ENCODE measurements around the gene USH2A. TPM values are rescaled to one million over a fixed set of nuclear protein-coding genes. Genes with fewer than 3 reads are reported as not detected.

USH2A gene
- total RNA-seq, 1 experiment from 2014 or later, result not detected

DNA sequence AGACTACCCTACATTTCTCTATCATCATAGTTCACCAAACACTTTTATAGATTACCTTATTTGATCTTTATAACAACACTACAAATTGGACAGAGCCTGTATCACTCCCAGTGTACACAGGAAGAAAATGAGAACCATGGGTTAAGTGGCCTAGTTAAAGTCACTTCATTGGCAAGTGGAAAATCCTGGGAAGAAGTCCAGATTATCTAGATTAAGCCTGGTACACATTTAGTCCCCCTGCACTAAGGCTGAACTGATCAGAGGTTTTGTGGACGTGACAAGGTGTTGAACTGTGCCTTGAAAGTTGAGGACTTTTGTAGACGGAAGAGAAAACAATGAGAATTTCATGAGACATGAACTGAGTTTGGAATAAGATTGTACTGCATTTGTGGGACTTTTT, 7.5 kb upstream of the USH2A start:
- no peak overlapping the region for H3K27ac ChIP-seq (ENCODE audit: low read depth, low read length)
- ChIA-PET RAD21 (ENCODE audit: low non-redundant PET in 1 of 2, low total read pairs in 2 of 2, uncharacterized antibody in 2 of 2, unreplicated experiment in 2 of 2) (no interaction called here), POLR2A (no interaction called here), CTCF (no interaction called here)
- no peak for TF ChIP-seq EGR1 (IDR thresholded peaks at IDR 0.05; ENCODE audit: low read depth)
- no peak for TF ChIP-seq TCF7L2 (IDR thresholded peaks at IDR 0.05; ENCODE audit: borderline replicate concordance, extremely low read depth, insufficient read depth, insufficient read length)
- TF ChIP-seq, protein P1, sequence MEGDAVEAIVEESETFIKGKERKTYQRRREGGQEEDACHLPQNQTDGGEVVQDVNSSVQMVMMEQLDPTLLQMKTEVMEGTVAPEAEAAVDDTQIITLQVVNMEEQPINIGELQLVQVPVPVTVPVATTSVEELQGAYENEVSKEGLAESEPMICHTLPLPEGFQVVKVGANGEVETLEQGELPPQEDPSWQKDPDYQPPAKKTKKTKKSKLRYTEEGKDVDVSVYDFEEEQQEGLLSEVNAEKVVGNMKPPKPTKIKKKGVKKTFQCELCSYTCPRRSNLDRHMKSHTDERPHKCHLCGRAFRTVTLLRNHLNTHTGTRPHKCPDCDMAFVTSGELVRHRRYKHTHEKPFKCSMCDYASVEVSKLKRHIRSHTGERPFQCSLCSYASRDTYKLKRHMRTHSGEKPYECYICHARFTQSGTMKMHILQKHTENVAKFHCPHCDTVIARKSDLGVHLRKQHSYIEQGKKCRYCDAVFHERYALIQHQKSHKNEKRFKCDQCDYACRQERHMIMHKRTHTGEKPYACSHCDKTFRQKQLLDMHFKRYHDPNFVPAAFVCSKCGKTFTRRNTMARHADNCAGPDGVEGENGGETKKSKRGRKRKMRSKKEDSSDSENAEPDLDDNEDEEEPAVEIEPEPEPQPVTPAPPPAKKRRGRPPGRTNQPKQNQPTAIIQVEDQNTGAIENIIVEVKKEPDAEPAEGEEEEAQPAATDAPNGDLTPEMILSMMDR (IDR thresholded peaks at IDR 0.05 in 2 of 3, conservative IDR thresholded peaks at IDR 0.05 in 1 of 3; ENCODE audit: borderline replicate concordance in 1 of 3, insufficient read depth in 1 of 3, low read depth in 2 of 3, low read length in 2 of 3), result no peak
- no peak for TF ChIP-seq POLR2AphosphoS5 (IDR thresholded peaks at IDR 0.05; ENCODE audit: low read depth, low read length)
- TF ChIP-seq ELF1 (IDR thresholded peaks at IDR 0.05; ENCODE audit: borderline replicate concordance, low read depth), result no peak
- no peak for TF ChIP-seq EZH2 (IDR thresholded peaks at IDR 0.05)
- TF ChIP-seq, protein P2, sequence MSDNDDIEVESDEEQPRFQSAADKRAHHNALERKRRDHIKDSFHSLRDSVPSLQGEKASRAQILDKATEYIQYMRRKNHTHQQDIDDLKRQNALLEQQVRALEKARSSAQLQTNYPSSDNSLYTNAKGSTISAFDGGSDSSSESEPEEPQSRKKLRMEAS (IDR thresholded peaks at IDR 0.05), result no peak
- no peak for TF ChIP-seq SRF (IDR thresholded peaks at IDR 0.05; ENCODE audit: low read depth)
- TF ChIP-seq ZFX (IDR thresholded peaks at IDR 0.05), result no peak
- no peak for TF ChIP-seq YY1 (IDR thresholded peaks at IDR 0.05; ENCODE audit: extremely low read depth, insufficient replicate concordance, low read depth, low read length)
- no peak for TF ChIP-seq FOSL1 (IDR thresholded peaks at IDR 0.05; ENCODE audit: low read depth)
- TF ChIP-seq RAD21 (IDR thresholded peaks at IDR 0.05; ENCODE audit: low read depth), result no peak
- TF ChIP-seq EZH2phosphoT487 (IDR thresholded peaks at IDR 0.05; ENCODE audit: borderline replicate concordance), result no peak
- no peak for TF ChIP-seq JUND (IDR thresholded peaks at IDR 0.05)
- TF ChIP-seq SIN3A (IDR thresholded peaks at IDR 0.05; ENCODE audit: low read depth), result no peak
- TF ChIP-seq, protein P3, sequence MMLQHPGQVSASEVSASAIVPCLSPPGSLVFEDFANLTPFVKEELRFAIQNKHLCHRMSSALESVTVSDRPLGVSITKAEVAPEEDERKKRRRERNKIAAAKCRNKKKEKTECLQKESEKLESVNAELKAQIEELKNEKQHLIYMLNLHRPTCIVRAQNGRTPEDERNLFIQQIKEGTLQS (IDR thresholded peaks at IDR 0.05), result no peak
- no peaks in the 10 kb centered on the region; a peak in 2 of 4 replicates for H3K9me3 ChIP-seq (ENCODE audit: control insufficient read depth in 1 of 2, insufficient read depth in 1 of 2, low read depth in 1 of 2, low read length in 2 of 2)
- H3K9me2 ChIP-seq (ENCODE audit: insufficient read depth), result no peaks in the 10 kb centered on the region
- H4K20me1 ChIP-seq (ENCODE audit: insufficient read depth), result no peaks in the 10 kb centered on the region
- no peaks in the 10 kb centered on the region for H3K36me3 ChIP-seq (ENCODE audit: control insufficient read depth in 1 of 2, insufficient read depth in 2 of 2, low read length in 2 of 2)
- no TSS peak for BruUV-seq (replicated peaks)
- H3K27me3 ChIP-seq (ENCODE audit: insufficient read depth, low read length), result no peaks in the 10 kb centered on the region
- no peaks in the 10 kb centered on the region for H3K79me2 ChIP-seq (ENCODE audit: insufficient read depth, low read length)
- ATAC-seq (no peak), DNase-seq (ENCODE audit: low read depth, low spot score) (no peak)
- H3K4me2 ChIP-seq (ENCODE audit: low read length), result no peak overlapping the region
- H3K4me3 ChIP-seq (replicated peaks in 1 of 2; ENCODE audit: low read depth in 1 of 2, low read length in 2 of 2), result no peak overlapping the region
- intact Hi-C loops (cut with micrococcal nuclease), result no loop called here
- H2AFZ ChIP-seq (ENCODE audit: low read depth, low read length, poor library complexity, severe bottlenecking), result no peak overlapping the region
- H3K4me1 ChIP-seq (ENCODE audit: control insufficient read depth in 1 of 2, insufficient read depth in 2 of 2, low read length in 2 of 2), result no peaks in the 10 kb centered on the region
- no peak overlapping the region for H3K9ac ChIP-seq (ENCODE audit: low read length)

Data from HCT116 (cell line).